ENCODE measurements around the gene BACH2. TPM values are rescaled to one million over a fixed set of nuclear protein-coding genes. Genes with fewer than 3 reads are reported as not detected.

Gene BACH2
- polyA plus RNA-seq, 2 of the 4 experiments (the other 2 are of a cell fraction) = 0.01 to 0.36 TPM

GRCh38 chr6:90311569-90311968 is 14.9 kb upstream of the BACH2 start:
- TF ChIP-seq MAFK (IDR thresholded peaks at IDR 0.05; ENCODE audit: partially characterized antibody) (no peak), ZFP36 (IDR thresholded peaks at IDR 0.05; ENCODE audit: borderline replicate concordance, partially characterized antibody) (no peak), EHMT2 (IDR thresholded peaks at IDR 0.05; ENCODE audit: low read depth) (no peak), CBX8 (IDR thresholded peaks at IDR 0.05) (no peak), PBX3 (IDR thresholded peaks at IDR 0.05) (no peak), EP300 (IDR thresholded peaks at IDR 0.05) (no peak), SMC3 (IDR thresholded peaks at IDR 0.05) (no peak), GATA3 (IDR thresholded peaks at IDR 0.05; ENCODE audit: borderline replicate concordance) (no peak), USF2 (IDR thresholded peaks at IDR 0.05) (no peak), BHLHE40 (IDR thresholded peaks at IDR 0.05; ENCODE audit: low read depth, low read length) (no peak), FOSB (CRISPR knock-in tag; IDR thresholded peaks at IDR 0.05) (no peak), ELK1 (IDR thresholded peaks at IDR 0.05; ENCODE audit: low read depth, low read length) (no peak), MYC (IDR thresholded peaks at IDR 0.05; ENCODE audit: borderline replicate concordance, low read length) (no peak)
- Histone ChIP-seq H3K4me1 (no peaks in the 10 kb centered on the region), H3K4me2 (no peak overlapping the region), H3K9me3 (no peaks in the 10 kb centered on the region), H3K4me3 (no peak overlapping the region), H3K27ac (no peak overlapping the region)
- WGBS (ENCODE audit: missing lambda C conversion rate) = 29% methylated on average over 4 of the region's 4 CpGs
- ChIA-PET CTCF (no interaction called here), POLR2A (no interaction called here)
- FAIRE-seq = no peak
- no peak for ATAC-seq
- DNase-seq (ENCODE audit: low read depth in 1 of 2, low spot score in 1 of 2) = no peak

- ATAC-seq (no peak), FAIRE-seq (no peak), DNase-seq (ENCODE audit: low read depth in 1 of 2, low spot score in 1 of 2) (no peak)
- CTCF ChIA-PET = no interaction called here
- 4% methylated on average over 1 of the region's 1 CpG for WGBS (ENCODE audit: missing lambda C conversion rate)
- Histone ChIP-seq H3K4me2 (no peak overlapping the region), H3K27ac (no peak overlapping the region), H3K4me3 (no peak overlapping the region), H3K9me3 (no peaks in the 10 kb centered on the region), H3K4me1 (no peaks in the 10 kb centered on the region)
- POLR2A ChIA-PET = no interaction called here
- TF ChIP-seq KDM1A (IDR thresholded peaks at IDR 0.05; ENCODE audit: low read depth) (no peak), CTCF (IDR thresholded peaks at IDR 0.05) (no peak), RCOR1 (IDR thresholded peaks at IDR 0.05; ENCODE audit: low read depth, low read length) (no peak), PBX3 (IDR thresholded peaks at IDR 0.05) (no peak), ATOH8 (CRISPR knock-in tag; IDR thresholded peaks at IDR 0.05; ENCODE audit: low read depth) (no peak), ZSCAN20 (CRISPR knock-in tag; IDR thresholded peaks at IDR 0.05) (no peak), EHMT2 (IDR thresholded peaks at IDR 0.05; ENCODE audit: low read depth) (no peak), RFX5 (IDR thresholded peaks at IDR 0.05) (no peak), FOXS1 (CRISPR knock-in tag; IDR thresholded peaks at IDR 0.05) (no peak)
Observed at GRCh38 chr6:90305800-90306448, 9.3 kb upstream of the BACH2 start.
